Esophagus squamous epithelium (tissue), 5 donors: ENCODE measurements around the gene ATG10. TPM values are rescaled to one million over a fixed set of nuclear protein-coding genes. Genes with fewer than 3 reads are reported as not detected.

ENCODE experiments used
- DNase-seq: peaks from one replicate; lab custom pipeline; 2025; lab: John Stamatoyannopoulos, UW
- H3K27ac ChIP-seq, 4 donors: fragments of 200-600 bp; sonication (generic); one replicate each; pipeline ENCODE4 v1.5.1; 2016 to 2019; ENCODE audit warnings: mild to moderate bottlenecking in 1 of 4
- H3K27me3 ChIP-seq, 4 donors: fragments of 200-600 bp; sonication (generic); 1 replicate in 3 of 4; 2 replicates in 1 of 4; pipeline versions ENCODE4 v1.5.1 to v1.6.0; 2017 to 2021; ENCODE audit warnings: antibody characterized with exemption in 1 of 4
- H3K36me3 ChIP-seq, 3 donors: fragments of 200-600 bp; sonication (generic); one replicate each; pipeline ENCODE4 v1.5.1; 2016 to 2019
- H3K4me1 ChIP-seq, 3 donors: fragments of 200-600 bp; sonication (generic); one replicate each; pipeline ENCODE4 v1.5.1; 2017 to 2019
- H3K4me3 ChIP-seq, 4 donors: fragments of 200-600 bp; sonication (generic); 1 replicate in 3 of 4; 2 replicates in 1 of 4; pipeline ENCODE4 v1.5.1; 2016 to 2019; ENCODE audit warnings: mild to moderate bottlenecking in 2 of 4, moderate library complexity in 1 of 4
- H3K9me3 ChIP-seq, 3 donors: fragments of 200-600 bp; sonication (generic); one replicate each; pipeline ENCODE4 v1.5.1; 2016 to 2019
- CTCF ChIP-seq, 6 experiments: fragments of 450-650 bp in 4 of 6; fragments of 200-600 bp in 2 of 6; sonication (generic) in 2 of 6; IDR thresholded peaks; one replicate each; pipeline ENCODE4 v1.5.1; 2016 to 2019; ENCODE audit warnings: antibody characterized with exemption in 6 of 6, mild to moderate bottlenecking in 4 of 6, moderate library complexity in 4 of 6
- POLR2A ChIP-seq, 4 donors: fragments of 450-650 bp; IDR thresholded peaks; one replicate each; pipeline ENCODE4 v1.6.1; 2017; ENCODE audit warnings: antibody characterized with exemption in 4 of 4, mild to moderate bottlenecking in 4 of 4, moderate library complexity in 3 of 4
- WGBS, 2 donors: methylation state at CpG; one replicate each; pipeline ENCODE4 v1.1.5; 2018; 5-methylcytosine and 5-hydroxymethylcytosine counted together
- intact Hi-C: fragments of 100-400 bp; cut with DNase I; formaldehyde crosslinking; loops from one replicate; pipeline ENCODE4 v1.15.0; 2022
- total RNA-seq, 4 donors: library from RNA; depleted of rRNA; stranded (reverse); fragments of >200 nt; gene quantifications; one replicate each; pipeline ENCODE4 v1.1.0, GENCODE V29; 2016
- donor health status: DM: yes; HTN: yes; CAD: no.

Gene ATG10
- total RNA-seq, 4 donors from 2014 or later = 3.1 to 7.8 (median 6.1) TPM

GRCh38 chr5:82217917-82218316, 246.1 kb downstream of the ATG10 start:
- DNase-seq = no peak

GRCh38 chr5:82218374-82219156, 246.7 kb downstream of the ATG10 start:
- intact Hi-C loops = no loop called here
- Histone ChIP-seq H3K4me3 (no peak overlapping the region), H3K4me1 (no peaks in the 10 kb centered on the region), H3K27ac (no peak overlapping the region), H3K9me3 (no peaks in the 10 kb centered on the region), H3K36me3 (no peaks in the 10 kb centered on the region), H3K27me3 (no peaks in the 10 kb centered on the region)
- TF ChIP-seq CTCF (IDR thresholded peaks at IDR 0.05) = no peak
- no peak for TF ChIP-seq POLR2A (IDR thresholded peaks at IDR 0.05)
- WGBS, 2 donors = 77 to 83% methylated on average over 7 of the region's 7 CpGs
- DNase-seq = no peak

More at GRCh38 chr5:82217917-82218316, 246.1 kb downstream of the ATG10 start:
- H3K4me1 ChIP-seq = no peaks in the 10 kb centered on the region
- no peak overlapping the region for H3K4me3 ChIP-seq
- H3K27ac ChIP-seq = no peak overlapping the region
- no peak for TF ChIP-seq CTCF (IDR thresholded peaks at IDR 0.05)
- TF ChIP-seq POLR2A (IDR thresholded peaks at IDR 0.05) = no peak
- H3K27me3 ChIP-seq = no peaks in the 10 kb centered on the region
- intact Hi-C loops = no loop called here
- H3K36me3 ChIP-seq = no peaks in the 10 kb centered on the region
- H3K9me3 ChIP-seq = no peaks in the 10 kb centered on the region
- 71 to 87% methylated on average over 1 of the region's 1 CpG for WGBS, 2 donors

GRCh38 chr5:82221020-82221419, 249.2 kb downstream of the ATG10 start:
- Histone ChIP-seq H3K4me1 (peaks cover 0 to 4% (median 0%) of the 10 kb centered on the region in 3 donors), H3K27me3 (no peaks in the 10 kb centered on the region), H3K4me3 (no peak overlapping the region), H3K36me3 (no peaks in the 10 kb centered on the region), H3K27ac (no peak overlapping the region), H3K9me3 (no peaks in the 10 kb centered on the region)
- 85 to 100% methylated on average over 2 of the region's 2 CpGs for WGBS, 2 donors
- TF ChIP-seq CTCF (IDR thresholded peaks at IDR 0.05) = no peak
- no peak for TF ChIP-seq POLR2A (IDR thresholded peaks at IDR 0.05)
- intact Hi-C loops = loop anchor here (10.0 kb wide), 1 partner anchor 46 kb away; no protein-coding TSS in a partner anchor
- DNase-seq = no peak

- Histone ChIP-seq H3K27ac (no peak overlapping the region), H3K9me3 (no peaks in the 10 kb centered on the region), H3K4me3 (no peak overlapping the region), H3K27me3 (no peaks in the 10 kb centered on the region), H3K36me3 (no peaks in the 10 kb centered on the region), H3K4me1 (peaks cover 0 to 4% (median 0%) of the 10 kb centered on the region in 3 donors)
- intact Hi-C loops = loop anchor here (10.0 kb wide), 1 partner anchor 48 kb away; no protein-coding TSS in a partner anchor
- WGBS, 2 donors = 53 to 55% methylated on average over 5 of the region's 5 CpGs
- TF ChIP-seq POLR2A (IDR thresholded peaks at IDR 0.05) (no peak), CTCF (IDR thresholded peaks at IDR 0.05) (no peak)
- DNase-seq = no peak
These were observed 251.1 kb downstream of the ATG10 start for GRCh38 chr5:82222597-82223574.
